AG09309 (cell line): ENCODE measurements around the gene DNMT3A.

Source experiments
- DNase-seq: peaks from one replicate; pipeline ENCODE4 v3.0.0-alpha.2; 2010; ENCODE audit warnings: low read depth
- H3K4me3 ChIP-seq: 2 replicates; pipeline ENCODE4 v1.5.1; 2011; ENCODE audit warnings: mild to moderate bottlenecking, low read depth, low read length, moderate library complexity; ENCODE audit not compliant: control insufficient read depth
- CTCF ChIP-seq: IDR thresholded peaks from 2 replicates; pipeline ENCODE4 v1.5.1; 2011; ENCODE audit warnings: mild to moderate bottlenecking, low read depth, low read length, inconsistent platforms; ENCODE audit not compliant: insufficient read depth, control insufficient read depth; ENCODE audit errors: missing control alignments

DNMT3A gene

GRCh38 chr2:25314514-25315315 is 27.0 kb downstream of the DNMT3A start:
- DNase-seq = no peak
- no peak overlapping the region for H3K4me3 ChIP-seq
- no peak for TF ChIP-seq CTCF

GRCh38 chr2:25313711-25314513 is 27.8 kb downstream of the DNMT3A start:
- TF ChIP-seq CTCF = no peak
- no peak overlapping the region for H3K4me3 ChIP-seq
- no peak for DNase-seq

- H3K4me3 ChIP-seq = no peak overlapping the region
- TF ChIP-seq CTCF = no peak
- DNase-seq = no peak
These were observed 28.6 kb downstream of the DNMT3A start for GRCh38 chr2:25312958-25313710.

DNA sequence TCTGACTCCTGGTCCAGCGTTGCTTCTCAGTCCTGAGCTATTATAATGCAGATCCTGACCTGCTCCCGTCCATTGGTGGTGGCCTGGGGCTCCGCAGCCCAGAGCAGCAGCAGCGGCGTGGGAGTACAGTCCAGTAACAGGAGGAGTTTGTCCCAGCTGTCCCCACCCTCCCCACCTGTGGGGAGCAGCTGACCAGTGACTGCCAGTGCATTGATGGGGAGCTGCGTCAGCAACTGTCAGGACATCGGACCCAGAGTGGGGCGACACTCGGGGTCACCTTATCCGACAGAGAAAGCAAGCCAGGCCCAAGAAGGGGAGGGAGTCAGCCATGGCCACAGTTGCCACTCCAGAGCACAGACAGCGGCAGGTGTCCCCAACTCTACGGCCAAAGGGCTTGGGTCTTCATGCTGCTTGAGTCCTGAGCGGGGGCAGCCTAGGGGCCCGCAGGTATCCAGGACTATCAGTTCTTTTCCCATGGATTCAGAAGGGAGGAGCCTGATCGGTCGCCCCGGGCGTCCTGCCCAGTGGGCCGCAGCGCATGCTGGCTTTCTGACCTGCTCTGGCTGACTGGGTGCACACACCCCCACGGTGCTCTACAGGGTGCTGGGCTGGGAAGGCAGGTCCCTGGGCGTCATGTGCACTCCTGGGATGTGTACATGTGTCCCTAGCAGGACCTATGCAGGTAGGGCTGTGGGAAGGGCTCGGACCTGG is 29.7 kb downstream of the DNMT3A start:
- TF ChIP-seq CTCF = no peak
- H3K4me3 ChIP-seq = no peak overlapping the region
- no peak for DNase-seq

DNA sequence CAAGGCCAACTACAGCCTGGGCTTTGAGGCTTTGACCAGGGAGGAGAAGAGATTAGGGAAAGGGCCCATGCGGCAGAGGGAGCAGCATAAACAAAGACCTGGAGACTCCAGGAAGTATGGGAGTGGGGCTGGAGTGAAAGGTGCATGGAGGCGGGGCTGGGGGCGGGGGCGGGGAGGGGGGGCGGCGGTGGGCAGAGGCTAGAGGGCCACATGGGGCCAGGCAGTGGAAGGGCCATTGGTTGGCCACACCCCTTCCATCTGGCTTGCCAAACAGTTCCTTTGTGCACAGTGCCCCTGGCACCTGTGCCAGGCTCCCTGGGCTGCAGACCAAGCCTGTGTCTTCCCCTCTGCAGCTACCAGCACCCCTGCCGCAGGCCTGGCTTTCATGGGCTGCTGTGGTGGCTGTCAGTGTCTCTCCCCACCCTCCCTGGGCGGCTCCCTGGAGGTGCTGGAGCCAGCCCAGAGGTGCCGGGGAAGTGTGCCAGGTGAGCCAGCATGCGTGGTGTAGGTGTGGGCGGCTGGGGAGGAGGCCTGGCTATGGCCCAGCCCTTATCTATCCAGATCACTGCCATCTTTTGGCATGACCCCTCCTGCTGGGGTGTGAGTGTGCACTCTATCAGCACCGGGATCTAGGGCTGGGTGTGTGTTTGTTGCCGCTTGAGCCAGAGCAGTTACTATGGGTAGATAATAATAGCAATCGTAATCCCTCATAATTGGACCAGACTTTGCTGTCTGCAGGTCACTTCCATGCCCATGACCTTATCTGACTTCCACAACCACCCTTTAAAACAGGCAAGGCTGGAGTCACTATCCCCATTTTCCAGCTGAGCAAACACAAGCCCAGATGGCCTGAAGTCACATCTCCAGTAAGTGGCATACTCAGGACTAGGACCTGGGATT is 30.5 kb downstream of the DNMT3A start:
- no peak for TF ChIP-seq CTCF
- no peak for DNase-seq
- no peak overlapping the region for H3K4me3 ChIP-seq
